Activated naive CD8-positive, alpha-beta T cell (primary cell): ENCODE results near the gene LYRM4.
"Not testable (repeated sequence)": the region's sequence is repeated elsewhere in the genome, so short reads cannot be mapped to it uniquely, and the experiment has no call there.

Experiments
- H3K27ac Mint-ChIP-seq: one replicate; pipeline ENCODE4 v1.8.0; 2021; ENCODE audit warnings: mixed read lengths
- H3K27me3 Mint-ChIP-seq: one replicate; pipeline ENCODE4 v1.8.0; 2021; ENCODE audit warnings: mixed read lengths
- H3K36me3 Mint-ChIP-seq: one replicate; pipeline ENCODE4 v1.8.0; 2021; ENCODE audit warnings: mixed read lengths
- H3K4me1 Mint-ChIP-seq: one replicate; pipeline ENCODE4 v1.8.0; 2021; ENCODE audit warnings: low read depth, mixed read lengths
- H3K4me3 Mint-ChIP-seq: one replicate; pipeline ENCODE4 v1.8.0; 2021; ENCODE audit warnings: mild to moderate bottlenecking, mixed read lengths
- H3K9me3 Mint-ChIP-seq: one replicate; pipeline ENCODE4 v1.8.0; 2021; ENCODE audit warnings: low read depth, mixed read lengths

The LYRM4 gene

DNA sequence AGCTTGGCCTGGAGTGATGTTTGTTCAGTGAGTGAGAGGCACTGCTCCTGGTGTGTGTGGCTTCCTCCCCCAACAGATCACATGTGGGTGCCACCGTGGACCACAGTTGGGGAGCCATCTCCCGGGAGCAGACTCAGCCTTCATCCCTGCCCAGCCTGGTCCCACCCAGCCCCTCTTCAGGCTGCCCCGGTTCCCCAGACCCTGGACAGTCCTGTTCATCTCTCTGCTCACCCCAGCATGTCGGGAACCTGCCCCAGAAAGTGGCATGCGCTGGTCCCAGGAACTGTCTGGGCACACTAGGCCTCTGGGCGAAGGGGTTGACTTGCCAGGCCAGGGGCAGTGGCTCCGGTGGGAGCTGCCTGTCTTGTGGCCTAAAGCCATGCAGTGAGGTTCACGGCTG is 197.1 kb downstream of the LYRM4 start:
- H3K9me3 Mint-ChIP-seq, result peaks cover 5% of the 10 kb centered on the region
- no peak overlapping the region for H3K27ac Mint-ChIP-seq
- H3K4me1 Mint-ChIP-seq, result no peaks in the 10 kb centered on the region
- no peaks in the 10 kb centered on the region for H3K27me3 Mint-ChIP-seq
- peaks cover 2% of the 10 kb centered on the region for H3K36me3 Mint-ChIP-seq
- no peak overlapping the region for H3K4me3 Mint-ChIP-seq

DNA sequence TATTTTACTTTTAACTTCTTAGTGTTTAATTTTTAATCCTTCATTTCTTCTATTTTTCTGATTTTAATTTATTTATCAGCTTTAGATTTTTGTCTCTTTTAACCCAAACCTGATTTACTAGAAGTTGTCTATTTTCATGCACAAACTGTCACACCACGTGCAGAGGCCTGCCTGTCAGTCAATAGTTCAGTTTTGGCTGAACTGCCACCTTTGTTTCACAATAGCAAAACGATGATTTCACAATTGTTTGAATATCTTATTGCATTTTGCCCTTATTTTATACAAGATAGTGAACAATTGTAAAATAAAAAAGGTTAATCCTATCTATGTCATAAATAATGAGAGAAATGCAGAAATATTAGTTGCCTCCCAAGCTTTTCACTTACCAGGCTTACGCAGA is 199.6 kb downstream of the LYRM4 start:
- no peaks in the 10 kb centered on the region for H3K9me3 Mint-ChIP-seq
- no peak overlapping the region for H3K4me3 Mint-ChIP-seq
- no peaks in the 10 kb centered on the region for H3K4me1 Mint-ChIP-seq

DNA sequence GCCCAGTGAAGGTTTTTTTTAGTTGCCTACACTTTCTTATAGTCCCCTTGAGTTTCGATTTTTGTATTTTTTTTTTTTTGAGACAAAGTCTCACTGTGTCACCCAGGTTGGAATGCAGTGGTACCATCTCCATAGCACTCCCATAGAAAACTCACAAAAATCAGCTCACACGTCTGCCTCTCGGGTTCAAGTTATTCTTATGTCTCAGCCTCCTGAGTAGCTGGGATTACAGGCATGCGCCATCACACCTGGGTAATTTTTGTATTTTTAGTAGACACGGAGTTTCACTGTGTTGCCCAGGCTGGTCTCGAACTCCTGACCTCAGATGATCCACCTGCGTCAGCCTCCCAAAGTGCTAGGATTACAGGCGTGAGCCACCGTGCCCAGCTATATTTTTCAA is 200.3 kb downstream of the LYRM4 start:
- not testable (repeated sequence) for H3K36me3 Mint-ChIP-seq, H3K27me3 Mint-ChIP-seq, H3K4me1 Mint-ChIP-seq, H3K9me3 Mint-ChIP-seq, H3K27ac Mint-ChIP-seq, H3K4me3 Mint-ChIP-seq

More for the DNA sequence above, 199.6 kb downstream of the LYRM4 start:
- Mint-ChIP-seq H3K27me3 (no peaks in the 10 kb centered on the region), H3K27ac (no peak overlapping the region), H3K36me3 (no peaks in the 10 kb centered on the region)

DNA sequence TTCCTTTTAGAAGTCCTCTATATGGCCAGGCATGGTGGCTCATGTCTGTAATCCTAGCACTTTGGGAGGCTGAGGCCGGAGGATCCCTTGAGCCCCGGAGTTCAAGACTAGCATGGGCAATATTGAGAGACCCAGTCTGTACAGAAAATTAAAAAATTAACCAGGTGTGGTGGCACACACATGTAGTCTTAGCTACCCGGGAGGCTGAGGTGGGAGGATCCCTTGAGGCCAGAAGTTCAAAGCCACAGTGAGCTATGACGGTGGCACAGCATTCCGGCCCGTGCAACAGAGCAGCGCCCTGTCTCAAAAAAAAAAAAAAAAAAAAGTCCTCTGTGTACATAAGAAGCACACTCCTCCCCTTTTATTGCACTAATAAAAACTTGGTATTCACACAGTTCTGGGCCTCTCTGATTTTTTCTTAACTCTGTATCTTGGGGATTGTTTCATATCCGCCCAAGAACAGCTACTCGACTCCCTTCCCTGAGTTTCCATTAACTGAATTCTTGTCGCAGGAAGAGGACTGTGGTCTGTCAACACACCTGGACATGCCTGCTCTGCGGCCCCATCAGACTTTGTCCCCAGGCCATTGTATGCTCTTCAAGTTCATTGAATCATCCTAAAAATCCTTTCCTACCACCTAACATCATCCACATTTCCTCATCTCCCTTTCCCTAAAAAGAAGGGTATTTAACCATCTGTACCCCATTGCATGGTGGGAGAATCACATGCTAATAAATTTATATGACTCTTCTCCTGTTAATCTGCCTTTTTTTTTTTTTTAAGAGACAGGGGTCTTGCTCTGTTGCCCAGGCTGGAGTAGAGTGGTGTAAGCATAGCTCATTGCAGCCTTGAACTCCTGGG is 201.5 kb downstream of the LYRM4 start:
- Mint-ChIP-seq H3K9me3 (no peaks in the 10 kb centered on the region), H3K27me3 (no peaks in the 10 kb centered on the region), H3K4me1 (no peaks in the 10 kb centered on the region), H3K27ac (no peak overlapping the region), H3K4me3 (no peak overlapping the region), H3K36me3 (no peaks in the 10 kb centered on the region)
